Endothelial cell of umbilical vein (primary cell): ENCODE results near the gene SSUH2. TPM values are rescaled to one million over a fixed set of nuclear protein-coding genes. Genes with fewer than 3 reads are reported as not detected.

Source experiments
- BruUV-seq: library from RNA; stranded (reverse); fragments of 400-500 nt; replicated peaks from 2 replicates; lab custom pipeline; 2021; lab: Mats Ljungman, UMichigan
- CTCF ChIA-PET: fragments of 300-600, 350-600 bp; sonication (Branson Sonifier 250); formaldehyde crosslinking; loops from one replicate; lab custom pipeline; 2021; ENCODE audit warnings: antibody characterized with exemption, inconsistent platforms; lab: Charles Lee
- POLR2A ChIA-PET: fragments of 300-600, 350-600 bp; sonication (Branson Sonifier 250); formaldehyde crosslinking; loops from one replicate; lab custom pipeline; 2021; ENCODE audit warnings: antibody characterized with exemption, inconsistent platforms; lab: Charles Lee
- DNase-seq: peaks from one replicate; pipeline ENCODE4 v3.0.0-alpha.2; 2011; ENCODE audit warnings: low read depth, low spot score
- FAIRE-seq: peaks from 2 replicates; lab custom pipeline; 2011; peaks lifted over from hg19 to GRCh38; lab: Jason Lieb, UNC
- H2AFZ ChIP-seq: 2 replicates; pipeline ENCODE4 v1.6.0; 2012; ENCODE audit warnings: low read depth, low read length, control low read depth, inconsistent platforms
- H3K27ac ChIP-seq: 2 replicates; pipeline ENCODE4 v1.5.1; 2011; ENCODE audit warnings: low read depth, mild to moderate bottlenecking, control low read depth, low read length, moderate library complexity; ENCODE audit not compliant: insufficient read depth
- H3K27me3 ChIP-seq, 2 experiments: 2 replicates each; pipeline versions ENCODE4 v1.6.0 to v1.6.1; 2011; ENCODE audit warnings: low read length in 2 of 2, mixed read lengths in 1 of 2; ENCODE audit not compliant: control insufficient read depth in 2 of 2, insufficient read depth in 2 of 2
- H3K36me3 ChIP-seq, 2 experiments: 2 replicates in 1 of 2; 3 replicates in 1 of 2; pipeline ENCODE4 v1.5.1; 2011; ENCODE audit warnings: low read length in 2 of 2, mild to moderate bottlenecking in 1 of 2, moderate library complexity in 1 of 2; ENCODE audit not compliant: control insufficient read depth in 2 of 2, insufficient read depth in 2 of 2; ENCODE audit errors: extremely low read depth in 1 of 2
- H3K4me1 ChIP-seq: 3 replicates; pipeline ENCODE4 v1.5.1; 2011; ENCODE audit warnings: mild to moderate bottlenecking, low read length; ENCODE audit not compliant: control insufficient read depth, insufficient read depth; ENCODE audit errors: extremely low read depth
- H3K4me2 ChIP-seq: 2 replicates; pipeline ENCODE4 v1.6.1; 2011; ENCODE audit warnings: low read length, control low read depth, mixed read lengths; ENCODE audit not compliant: insufficient read depth
- H3K4me3 ChIP-seq, 3 experiments: fragments of 200-600 bp in 1 of 3; sonication (generic), shearing (Covaris generic) in 1 of 3; replicated peaks in 1 of 3; 2 replicates each; pipeline ENCODE4 v1.5.1; 2011 to 2016; ENCODE audit warnings: control low read depth in 3 of 3, low read length in 3 of 3, mild to moderate bottlenecking in 2 of 3, inconsistent platforms in 1 of 3, low read depth in 1 of 3, moderate library complexity in 1 of 3; ENCODE audit not compliant: insufficient read depth in 1 of 3
- H3K79me2 ChIP-seq: 2 replicates; pipeline ENCODE4 v1.6.0; 2012; ENCODE audit warnings: low read length, inconsistent platforms; ENCODE audit not compliant: control insufficient read depth, insufficient read depth
- H3K9ac ChIP-seq: replicated peaks from 2 replicates; pipeline ENCODE3; 2011; ENCODE audit warnings: low read length, control low read depth; ENCODE audit not compliant: insufficient read depth; ENCODE audit errors: extremely low read depth
- H3K9me1 ChIP-seq: replicated peaks from 3 replicates; pipeline ENCODE4 v1.6.0; 2011; ENCODE audit warnings: mild to moderate bottlenecking, low read length; ENCODE audit not compliant: control insufficient read depth, insufficient read depth; ENCODE audit errors: extremely low read depth
- H3K9me3 ChIP-seq: replicated peaks from 2 replicates; pipeline ENCODE4 v1.5.1; 2012; ENCODE audit warnings: low read length, inconsistent platforms; ENCODE audit not compliant: control insufficient read depth, insufficient read depth
- H4K20me1 ChIP-seq: replicated peaks from 2 replicates; pipeline ENCODE3; 2011; ENCODE audit warnings: mild to moderate bottlenecking, low read length; ENCODE audit not compliant: control insufficient read depth, insufficient read depth; ENCODE audit errors: extremely low read depth
- EZH2 ChIP-seq: IDR thresholded peaks from 2 replicates; pipeline ENCODE4 v1.6.1; 2012; ENCODE audit warnings: borderline replicate concordance, low read depth, mild to moderate bottlenecking, moderate library complexity, low read length, inconsistent platforms; ENCODE audit not compliant: severe bottlenecking
- FOS ChIP-seq: IDR thresholded peaks from 2 replicates; pipeline ENCODE4 v1.6.1; 2011; ENCODE audit warnings: mild to moderate bottlenecking, low read length, moderate library complexity, borderline replicate concordance; ENCODE audit not compliant: insufficient read depth
- GATA2 ChIP-seq: IDR thresholded peaks from 2 replicates; pipeline ENCODE4 v1.7.0; 2011; ENCODE audit warnings: low read depth, mild to moderate bottlenecking, moderate library complexity, mixed read lengths, low read length; ENCODE audit not compliant: insufficient read length, insufficient read depth
- JUN ChIP-seq: IDR thresholded peaks from 2 replicates; pipeline ENCODE4 v1.6.1; 2011; ENCODE audit warnings: borderline replicate concordance, low read depth; ENCODE audit not compliant: insufficient read length, insufficient read depth
- MYC ChIP-seq: IDR thresholded peaks from one replicate; pipeline ENCODE4 v1.6.1; 2011; ENCODE audit warnings: mild to moderate bottlenecking, low read depth, low read length
- POLR2A ChIP-seq: IDR thresholded peaks from 2 replicates; pipeline ENCODE4 v1.6.1; 2012; ENCODE audit warnings: low read depth, mild to moderate bottlenecking, control low read depth, low read length
- POLR2AphosphoS5 ChIP-seq: IDR thresholded peaks from 2 replicates; pipeline ENCODE4 v1.6.1; 2012; ENCODE audit warnings: low read depth, mild to moderate bottlenecking, control low read depth, low read length, moderate library complexity; ENCODE audit not compliant: insufficient read depth
- dilution Hi-C: fragments of 300-500 bp; cut with MboI; formaldehyde crosslinking; loops from one replicate; pipeline ENCODE4 v1.15.0; 2019; ENCODE audit warnings: low sequenced_read_pairs; ENCODE audit not compliant: extremely low pct_ligation_motif_present
- intact Hi-C: fragments of 100-400 bp; cut with micrococcal nuclease; formaldehyde crosslinking; loops from one replicate; pipeline ENCODE4 v1.10.0; 2022
- polyA plus RNA-seq, 4 experiments: library from polyadenylated mRNA; depleted of rRNA in 3 of 4; stranded (reverse) in 3 of 4; unstranded in 1 of 4; fragments of >200 nt; gene quantifications; 2 replicates each; pipeline versions ENCODE4 v1.2.1 to v1.2.3, GENCODE V29; 2011 to 2012; ENCODE audit warnings: missing spikeins in 1 of 4
- total RNA-seq: library from RNA; stranded (reverse); gene quantifications from 2 replicates; pipeline ENCODE4 v1.2.3, GENCODE V29; 2021
- TF ChIP-seq, protein P1 (sequence below), 2 donors: IDR thresholded peaks; 1 replicate in 1 of 2; 2 replicates in 1 of 2; pipeline ENCODE4 v1.5.1; 2011; ENCODE audit warnings: low read length in 2 of 2, mild to moderate bottlenecking in 2 of 2, moderate library complexity in 2 of 2, control low read depth in 1 of 2, inconsistent platforms in 1 of 2, low read depth in 1 of 2; ENCODE audit not compliant: insufficient read depth in 1 of 2; ENCODE audit errors: extremely low read depth in 1 of 2

SSUH2 gene
- total and polyA plus RNA-seq, 2 donors (not counting 3 experiments of a cell fraction or from before 2014, with no cell fraction given): 0.44 TPM; not detected in 1

DNA sequence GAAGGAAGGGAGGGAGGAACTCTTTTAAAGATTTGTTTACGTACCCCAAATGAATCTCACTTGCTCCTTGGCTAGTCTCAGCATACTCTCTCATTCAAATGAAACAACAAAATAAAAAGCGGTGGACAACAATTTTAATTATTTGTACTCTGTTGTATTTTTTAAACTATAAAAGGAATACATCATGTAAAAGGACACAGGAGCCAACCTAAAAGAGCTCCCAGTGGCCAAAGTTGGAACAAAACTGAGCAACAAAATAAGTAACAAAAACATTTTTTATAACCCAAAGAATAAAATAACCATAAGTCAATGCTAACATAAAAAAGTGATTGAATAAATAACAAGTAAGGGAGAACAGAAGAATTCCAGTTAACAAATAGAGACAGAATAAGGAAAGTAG is 24.4 kb upstream of the SSUH2 start:
- CTCF ChIA-PET: no interaction called here
- Histone ChIP-seq H3K9me1 (no peaks in the 10 kb centered on the region), H2AFZ (no peak overlapping the region), H3K27ac (no peak overlapping the region), H3K4me3 (no peak overlapping the region), H3K4me1 (no peaks in the 10 kb centered on the region), H3K36me3 (no peaks in the 10 kb centered on the region), H3K9me3 (no peaks in the 10 kb centered on the region), H3K4me2 (no peak overlapping the region), H3K79me2 (no peaks in the 10 kb centered on the region), H3K9ac (no peak overlapping the region), H4K20me1 (no peaks in the 10 kb centered on the region), H3K27me3 (peaks cover 0 to 5% of the 10 kb centered on the region in 2 experiments)
- BruUV-seq: no TSS peak
- intact Hi-C loops (loop anchor here (10.0 kb wide), 1 partner anchor 296 kb away; the partner anchor contains the start of gene RAD18), dilution Hi-C loops (no loop called here)
- TF ChIP-seq POLR2A: no peak
- no peak for TF ChIP-seq EZH2
- TF ChIP-seq POLR2AphosphoS5: no peak
- no peak for TF ChIP-seq MYC
- TF ChIP-seq JUN: no peak
- no peak for TF ChIP-seq GATA2
- TF ChIP-seq FOS: no peak
- TF ChIP-seq, protein P1, sequence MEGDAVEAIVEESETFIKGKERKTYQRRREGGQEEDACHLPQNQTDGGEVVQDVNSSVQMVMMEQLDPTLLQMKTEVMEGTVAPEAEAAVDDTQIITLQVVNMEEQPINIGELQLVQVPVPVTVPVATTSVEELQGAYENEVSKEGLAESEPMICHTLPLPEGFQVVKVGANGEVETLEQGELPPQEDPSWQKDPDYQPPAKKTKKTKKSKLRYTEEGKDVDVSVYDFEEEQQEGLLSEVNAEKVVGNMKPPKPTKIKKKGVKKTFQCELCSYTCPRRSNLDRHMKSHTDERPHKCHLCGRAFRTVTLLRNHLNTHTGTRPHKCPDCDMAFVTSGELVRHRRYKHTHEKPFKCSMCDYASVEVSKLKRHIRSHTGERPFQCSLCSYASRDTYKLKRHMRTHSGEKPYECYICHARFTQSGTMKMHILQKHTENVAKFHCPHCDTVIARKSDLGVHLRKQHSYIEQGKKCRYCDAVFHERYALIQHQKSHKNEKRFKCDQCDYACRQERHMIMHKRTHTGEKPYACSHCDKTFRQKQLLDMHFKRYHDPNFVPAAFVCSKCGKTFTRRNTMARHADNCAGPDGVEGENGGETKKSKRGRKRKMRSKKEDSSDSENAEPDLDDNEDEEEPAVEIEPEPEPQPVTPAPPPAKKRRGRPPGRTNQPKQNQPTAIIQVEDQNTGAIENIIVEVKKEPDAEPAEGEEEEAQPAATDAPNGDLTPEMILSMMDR (IDR thresholded peaks at IDR 0.05; ENCODE audit: extremely low read depth in 1 of 2, insufficient read depth in 1 of 2, low read depth in 1 of 2, low read length in 2 of 2): no peak
- POLR2A ChIA-PET: no interaction called here
- DNase-seq (no peak), FAIRE-seq (no peak)
